DND-41 (cell line): Measurements from ENCODE around the gene NR1H2.
"Not testable (repeated sequence)": the region's sequence is repeated elsewhere in the genome, so short reads cannot be mapped to it uniquely, and the experiment has no call there.

Source experiments
- ATAC-seq: fragments of 200-7000 bp; cut with Tn5 transposase; 3 replicates; pipeline ENCODE4 v1.9.1; 2021; ENCODE audit warnings: low read depth; ENCODE audit not compliant: insufficient read depth
- DNase-seq: peaks from one replicate; pipeline ENCODE4 v3.0.0-alpha.2; 2020
- H2AFZ ChIP-seq: 2 replicates; pipeline ENCODE4 v1.6.0; 2012; ENCODE audit warnings: low read depth, low read length
- H3K27ac ChIP-seq: 2 replicates; pipeline ENCODE4 v1.5.1; 2012; ENCODE audit warnings: low read length, inconsistent platforms
- H3K27me3 ChIP-seq: fragments of 200-600 bp; sonication (generic); 2 replicates; pipeline ENCODE4 v1.6.0; 2012; ENCODE audit warnings: low read length, mild to moderate bottlenecking, inconsistent platforms; ENCODE audit not compliant: insufficient read depth, poor library complexity
- H3K36me3 ChIP-seq: 2 replicates; pipeline ENCODE4 v1.5.1; 2012; ENCODE audit warnings: low read length, inconsistent platforms; ENCODE audit not compliant: insufficient read depth
- H3K4me1 ChIP-seq: 2 replicates; pipeline ENCODE4 v1.5.1; 2012; ENCODE audit warnings: mild to moderate bottlenecking, low read length; ENCODE audit not compliant: insufficient read depth
- H3K4me2 ChIP-seq: 2 replicates; pipeline ENCODE4 v1.6.0; 2012; ENCODE audit warnings: mild to moderate bottlenecking, moderate library complexity, low read length, inconsistent platforms; ENCODE audit not compliant: insufficient read depth
- H3K4me3 ChIP-seq, 2 experiments: fragments of 200-600 bp in 1 of 2; shearing (Covaris generic) in 1 of 2; 2 replicates each; pipeline ENCODE4 v1.5.1; 2012 to 2016; ENCODE audit warnings: inconsistent platforms in 2 of 2, low read length in 2 of 2, mild to moderate bottlenecking in 2 of 2, low read depth in 1 of 2, moderate library complexity in 1 of 2
- H3K79me2 ChIP-seq: 2 replicates; pipeline ENCODE4 v1.6.0; 2012; ENCODE audit warnings: low read length, inconsistent platforms; ENCODE audit not compliant: insufficient read depth
- H3K9ac ChIP-seq: 2 replicates; pipeline ENCODE4 v1.6.0; 2012; ENCODE audit warnings: low read depth, mild to moderate bottlenecking, inconsistent platforms, low read length, moderate library complexity
- H3K9me3 ChIP-seq: 2 replicates; pipeline ENCODE4 v1.5.1; 2012; ENCODE audit warnings: low read length, moderate library complexity, mild to moderate bottlenecking, inconsistent platforms; ENCODE audit not compliant: insufficient read depth, severe bottlenecking
- H4K20me1 ChIP-seq: 2 replicates; pipeline ENCODE4 v1.6.0; 2012; ENCODE audit warnings: low read length; ENCODE audit not compliant: insufficient read depth
- CTCF ChIP-seq: IDR thresholded peaks from 2 replicates; pipeline ENCODE4 v1.5.1; 2012; ENCODE audit warnings: borderline replicate concordance, low read length, moderate library complexity, mild to moderate bottlenecking; ENCODE audit not compliant: poor library complexity, severe bottlenecking; ENCODE audit errors: extremely low read depth
- EZH2 ChIP-seq: IDR thresholded peaks from 3 replicates; pipeline ENCODE4 v1.6.1; 2012; ENCODE audit warnings: borderline replicate concordance, low read depth, mild to moderate bottlenecking, moderate library complexity, low read length, inconsistent platforms; ENCODE audit not compliant: severe bottlenecking

The NR1H2 gene

GRCh38 chr19:50328224-50328872 lies 47.9 kb upstream of the NR1H2 start:
- Histone ChIP-seq H3K79me2 (no peaks in the 10 kb centered on the region), H3K27me3 (no peaks in the 10 kb centered on the region), H4K20me1 (no peaks in the 10 kb centered on the region), H2AFZ (no peak overlapping the region), H3K36me3 (no peaks in the 10 kb centered on the region), H3K4me1 (peaks cover 38% of the 10 kb centered on the region), H3K4me3 (no peak overlapping the region), H3K9ac (no peak overlapping the region), H3K9me3 (no peaks in the 10 kb centered on the region), H3K4me2 (no peak overlapping the region), H3K27ac (no peak overlapping the region)
- no peak for TF ChIP-seq EZH2
- no peak for TF ChIP-seq CTCF
- ATAC-seq (no peak), DNase-seq (no peak)

GRCh38 chr19:50328873-50329145 lies 47.4 kb upstream of the NR1H2 start:
- DNase-seq (no peak), ATAC-seq (no peak)
- no peak overlapping the region for H3K27ac ChIP-seq
- no peaks in the 10 kb centered on the region for H3K9me3 ChIP-seq
- H3K4me2 ChIP-seq: no peak overlapping the region
- H3K36me3 ChIP-seq: no peaks in the 10 kb centered on the region
- H2AFZ ChIP-seq: no peak overlapping the region
- no peaks in the 10 kb centered on the region for H4K20me1 ChIP-seq
- H3K27me3 ChIP-seq: no peaks in the 10 kb centered on the region
- TF ChIP-seq CTCF (no peak), EZH2 (no peak)
- H3K9ac ChIP-seq: no peak overlapping the region
- H3K79me2 ChIP-seq: no peaks in the 10 kb centered on the region
- no peak overlapping the region for H3K4me3 ChIP-seq
- H3K4me1 ChIP-seq: peaks cover 38% of the 10 kb centered on the region

- Histone ChIP-seq H3K4me1 (peaks cover 38% of the 10 kb centered on the region), H3K27me3 (no peaks in the 10 kb centered on the region), H3K4me2 (no peak within 1 kb of the TSS; the same call in 1 of the 2 replicates), H3K4me3 (no peak within 1 kb of the TSS), H3K79me2 (no peaks in the 10 kb centered on the region), H3K9ac (no peak within 1 kb of the TSS), H2AFZ (no peak within 1 kb of the TSS), H4K20me1 (no peaks in the 10 kb centered on the region), H3K27ac (no peak within 1 kb of the TSS), H3K9me3 (no peaks in the 10 kb centered on the region), H3K36me3 (no peaks in the 10 kb centered on the region)
- no peak for TF ChIP-seq EZH2
- TF ChIP-seq CTCF: no peak
- DNase-seq (peak; percentile 20), ATAC-seq (no peak)
Observed at GRCh38 chr19:50329146-50329925, 46.9 kb upstream of the NR1H2 start, which contains the start of gene KCNC3. Gene KCNC3 (minus strand): TSS chr19:50329377. CDS start chr19:50329082, 295 bp downstream.

GRCh38 chr19:50329926-50330294 lies 46.3 kb upstream of the NR1H2 start:
- ATAC-seq, H3K27me3 ChIP-seq, H3K36me3 ChIP-seq, H3K4me3 ChIP-seq, H3K27ac ChIP-seq, H3K9ac ChIP-seq, H3K9me3 ChIP-seq, H4K20me1 ChIP-seq, DNase-seq, H3K4me2 ChIP-seq, H2AFZ ChIP-seq, H3K79me2 ChIP-seq: not testable (repeated sequence)
- H3K4me1 ChIP-seq: peaks cover 37% of the 10 kb centered on the region
